ENCODE results near the gene PIGO. TPM values are rescaled to one million over a fixed set of nuclear protein-coding genes. Genes with fewer than 3 reads are reported as not detected.
A peak's percentile ranks its signal among the peaks of the same experiment; 100 is the strongest.

Gene PIGO
- total and polyA plus RNA-seq, 2 of the 4 experiments (the other 2 are of a cell fraction): 9.3 to 18.2 TPM

- DNase-seq (no peak), ATAC-seq (ENCODE audit: low read depth) (no peak)
- Histone ChIP-seq H4K5ac (ENCODE audit: low read depth, low read length) (no peak overlapping the region), H2BK20ac (ENCODE audit: low read depth, low read length) (no peak overlapping the region), H3K14ac (replicated peaks; ENCODE audit: low read depth, low read length) (no peak overlapping the region), H3K23ac (ENCODE audit: low read depth, low read length) (peak overlapping the region; percentile 45; the same call in 1 of the 2 replicates), H3K36me3 (ENCODE audit: control insufficient read depth, insufficient read depth, low read length) (no peaks in the 10 kb centered on the region; the same call in 1 of the 2 replicates), H4K8ac (ENCODE audit: low read depth in 2 of 2, low read length in 2 of 2) (no peak overlapping the region), H2BK120ac (ENCODE audit: low read depth, low read length) (no peak overlapping the region), H2BK15ac (ENCODE audit: low read depth, low read length) (no peak overlapping the region), H4K20me1 (ENCODE audit: insufficient read depth, low read length) (no peaks in the 10 kb centered on the region), H4K91ac (ENCODE audit: insufficient read depth, low read depth, low read length) (no peak overlapping the region), H3K9me3 (ENCODE audit: control insufficient read depth, insufficient read depth, low read length) (no peaks in the 10 kb centered on the region), H2BK5ac (ENCODE audit: low read depth, low read length, poor library complexity, severe bottlenecking) (no peak overlapping the region), H3K4me3 (ENCODE audit: insufficient read depth, low read depth, low read length) (no peak overlapping the region), H3K4me1 (ENCODE audit: control insufficient read depth, insufficient read depth, low read length) (peaks cover 5% of the 10 kb centered on the region; the same call in 1 of the 2 replicates), H2AFZ (replicated peaks; ENCODE audit: low read length, poor library complexity) (no peak overlapping the region), H2AK9ac (replicated peaks; ENCODE audit: low read depth, low read length, poor library complexity) (peak overlapping the region; percentile 3), H3K27me3 (ENCODE audit: control insufficient read depth, insufficient read depth, low read length) (no peaks in the 10 kb centered on the region), H3K27ac (ENCODE audit: insufficient read depth, low read length) (no peak overlapping the region), H3K4ac (ENCODE audit: low read depth, low read length) (no peak overlapping the region), H3K4me2 (ENCODE audit: low read depth, low read length) (0 out of 2 replicates have a peak overlapping the region, but pooled peaks have one; percentile 8), H3K56ac (ENCODE audit: extremely low read depth, insufficient read depth, low read length) (no peak overlapping the region), H3K9ac (ENCODE audit: low read depth, low read length) (peak overlapping the region; percentile 8), H3K18ac (ENCODE audit: low read depth, low read length) (no peak overlapping the region), H3K9me1 (ENCODE audit: insufficient read depth, low read length) (peaks cover 16% of the 10 kb centered on the region), H2AK5ac (ENCODE audit: low read depth, low read length) (no peak overlapping the region), H3K79me1 (ENCODE audit: low read depth in 1 of 2, low read length in 2 of 2) (peaks cover 14 to 48% of the 10 kb centered on the region in 2 experiments; a peak in 3 of 4 replicates)
- dilution Hi-C loops (cut with HindIII; ENCODE audit: low sequenced_read_pairs, unreplicated experiment): no loop called here
- CTCF ChIA-PET: no interaction called here
- intact Hi-C loops (cut with micrococcal nuclease): loop anchor here (10.0 kb wide), 1 partner anchor 313 kb away; no protein-coding TSS in a partner anchor
- POLR2A ChIA-PET (ENCODE audit: unreplicated experiment): interaction anchor here (1.5 kb wide), 1 partner anchor 36 kb away, joined by 4 read pairs; no protein-coding TSS in a partner anchor
- 80% methylated on average over 1 of the region's 4 CpGs; no CpG with 5 or more reads in 1 of the 2 experiments for WGBS, 2 experiments (ENCODE audit: extremely low coverage in 2 of 2, insufficient read length in 1 of 2)
- no peak for TF ChIP-seq BHLHE40 (IDR thresholded peaks at IDR 0.05; ENCODE audit: low read depth, low read length)
- TF ChIP-seq USF2 (IDR thresholded peaks at IDR 0.05; ENCODE audit: low read depth, low read length): no peak
- TF ChIP-seq NFE2L2 (IDR thresholded peaks at IDR 0.05; ENCODE audit: low read depth, low read length): no peak
- TF ChIP-seq ELK1 (IDR thresholded peaks at IDR 0.05; ENCODE audit: borderline replicate concordance, low read depth, low read length): no peak
- in situ Hi-C loops (cut with MboI; ENCODE audit: low sequenced_read_pairs): no loop called here
- BruUV-seq (replicated peaks): no TSS peak
Measured at GRCh38 chr9:35078066-35078465, 18.3 kb downstream of the PIGO start.
